ENCODE measurements around the gene DDT.
"Not testable (repeated sequence)": the region's sequence is repeated elsewhere in the genome, so short reads cannot be mapped to it uniquely, and the experiment has no call there.

The DDT gene

GRCh38 chr22:23952794-23953405 lies 21.3 kb downstream of the DDT start:
- not testable (repeated sequence) for DNase-seq (ENCODE audit: low read depth)

- DNase-seq (ENCODE audit: low read depth), result not testable (repeated sequence)
These were observed 22.9 kb downstream of the DDT start for GRCh38 chr22:23951383-23951782.

DNA sequence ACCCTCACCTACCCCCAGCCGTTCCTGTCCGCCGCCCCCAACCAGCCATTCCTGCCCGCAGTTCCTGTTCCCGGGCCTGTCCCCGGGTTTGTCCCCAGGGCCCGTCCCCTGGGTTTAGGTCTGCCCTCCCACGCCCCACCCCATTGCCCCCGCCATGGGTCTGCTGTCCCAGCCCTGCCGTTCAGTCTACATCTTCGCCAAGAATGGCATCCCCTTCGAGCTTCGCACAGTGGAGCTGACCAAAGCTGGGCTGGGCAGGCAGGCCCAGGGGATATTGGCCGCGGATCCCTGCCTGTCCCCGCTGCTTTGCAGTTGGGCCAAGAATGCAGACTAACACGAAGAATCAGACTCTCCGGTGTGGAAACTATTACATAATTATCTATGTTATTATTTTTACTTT lies 24.5 kb downstream of the DDT start:
- DNase-seq (ENCODE audit: low read depth), result not testable (repeated sequence)

DNA sequence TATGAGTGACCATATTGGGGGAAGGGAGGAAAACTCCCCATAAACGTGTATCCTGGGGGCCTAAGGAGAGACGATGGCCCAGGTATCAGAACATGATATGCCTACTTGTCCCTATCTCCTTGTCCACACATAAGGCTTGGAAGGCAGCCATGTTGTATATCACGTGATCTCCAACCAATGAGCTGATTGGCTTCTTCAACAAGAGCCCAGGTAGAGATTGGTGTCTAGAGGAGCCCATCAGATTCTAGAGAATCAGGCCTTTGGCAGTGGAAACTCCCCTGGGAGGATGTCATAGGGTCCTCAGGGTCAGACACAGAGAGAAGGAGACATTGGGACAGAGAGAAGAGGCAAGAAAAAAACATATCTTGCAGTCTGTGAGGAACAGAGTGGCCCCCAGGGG lies 26.9 kb downstream of the DDT start:
- not testable (repeated sequence) for DNase-seq (ENCODE audit: low read depth)

DNA sequence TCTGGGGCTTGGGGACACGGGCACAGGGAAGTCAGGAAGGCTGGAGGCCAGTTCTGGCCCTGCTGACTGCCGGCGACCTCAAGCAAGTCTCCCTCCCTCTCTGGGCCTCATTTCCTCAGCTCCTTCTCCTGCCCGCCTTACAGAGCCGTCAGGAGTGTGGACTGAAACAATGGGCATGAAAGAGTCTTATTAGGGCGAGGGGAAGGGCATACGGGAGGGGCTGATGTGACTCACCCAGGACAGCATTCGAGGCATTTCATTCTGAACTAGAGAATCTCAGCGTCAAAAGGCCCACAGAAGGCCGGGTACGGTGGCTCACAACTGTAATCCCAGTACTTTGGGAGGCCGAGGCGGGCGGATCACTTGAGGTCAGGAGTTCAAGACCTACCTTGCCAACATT lies 34.1 kb downstream of the DDT start:
- not testable (repeated sequence) for DNase-seq (ENCODE audit: low read depth)

- DNase-seq (ENCODE audit: low read depth), result no peak
These were observed 35.3 kb downstream of the DDT start for GRCh38 chr22:23939017-23939357.

GRCh38 chr22:23938328-23939016 lies 35.8 kb downstream of the DDT start:
- no peak for DNase-seq (ENCODE audit: low read depth)

DNA sequence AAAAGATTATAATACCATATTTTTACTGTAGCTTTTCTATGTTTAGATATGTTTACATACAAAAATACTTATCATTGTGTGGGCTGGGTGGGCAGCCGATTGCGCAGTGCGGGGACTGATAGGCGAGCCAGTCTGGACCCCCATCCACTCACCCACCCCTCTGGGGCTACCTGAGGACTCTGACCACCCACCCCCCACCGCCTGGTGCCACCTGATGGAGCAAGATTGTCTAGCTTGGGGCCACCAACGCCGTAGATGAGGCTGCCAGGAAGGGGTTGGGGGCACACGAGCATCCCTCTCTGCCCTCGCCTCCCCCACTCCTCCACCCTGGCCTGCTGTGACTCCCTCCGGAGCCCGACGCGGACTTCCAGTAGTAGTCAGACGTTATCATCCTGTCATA lies 47.7 kb downstream of the DDT start:
- no peak for DNase-seq (ENCODE audit: low read depth)

- DNase-seq (ENCODE audit: low read depth), result no peak
These were observed 49.1 kb downstream of the DDT start for GRCh38 chr22:23925020-23925606.

DNA sequence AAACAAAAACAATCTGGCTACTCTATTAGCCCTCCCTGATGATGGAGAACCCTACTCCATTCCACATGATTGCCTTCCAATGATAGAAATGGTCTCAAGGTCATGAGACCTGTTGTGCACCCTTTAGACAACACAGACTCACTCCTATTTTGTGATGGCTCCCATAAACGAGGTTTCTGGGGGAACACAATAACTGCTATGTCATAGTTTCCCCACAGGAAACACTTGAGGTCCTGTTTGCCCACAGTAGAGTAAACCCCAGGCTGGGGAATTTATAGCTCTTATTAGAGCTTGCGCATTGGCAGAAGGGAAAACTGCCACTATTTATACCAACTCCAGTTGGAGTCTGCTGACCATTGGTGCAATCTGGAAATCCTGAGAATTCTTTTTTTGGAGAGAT lies 51.3 kb downstream of the DDT start:
- DNase-seq (ENCODE audit: low read depth), result no peak

DNA sequence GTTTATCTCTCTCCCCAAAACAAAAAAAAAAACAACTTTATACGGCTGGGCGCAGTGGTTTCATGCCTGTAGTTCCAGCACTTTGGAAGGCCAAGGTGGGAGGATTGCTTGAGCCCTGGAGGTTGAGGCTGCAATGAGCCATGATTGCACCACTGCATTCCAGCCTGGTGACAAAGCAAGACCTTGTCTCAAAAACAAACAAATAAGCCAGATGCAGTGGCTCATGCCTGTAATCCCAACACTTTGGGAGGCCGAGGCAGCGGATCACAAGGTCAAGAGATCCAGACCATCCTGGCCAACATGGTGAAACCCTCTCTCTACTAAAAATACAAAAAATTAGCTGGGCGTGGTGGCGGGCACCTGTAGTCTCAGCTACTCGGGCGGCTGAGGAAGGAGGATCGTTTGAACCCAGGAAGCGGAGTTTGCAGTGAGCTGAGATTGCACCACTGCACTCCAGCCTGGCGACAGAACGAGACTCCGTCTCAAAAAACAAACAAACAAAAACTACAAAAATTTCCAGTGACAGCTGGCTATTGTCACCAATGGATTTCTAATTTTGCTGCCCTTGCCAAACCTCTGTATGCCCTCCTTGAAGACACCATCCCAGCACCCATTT lies 52.5 kb downstream of the DDT start:
- not testable (repeated sequence) for DNase-seq (ENCODE audit: low read depth)

All from stimulated activated CD8-positive, alpha-beta memory T cell treated with anti-CD3 and anti-CD28 coated beads, Interleukin-7, amount 100 ng/mL, for 24 hours (primary cell).